ENCODE data around the gene FRMD4A.

DNA sequence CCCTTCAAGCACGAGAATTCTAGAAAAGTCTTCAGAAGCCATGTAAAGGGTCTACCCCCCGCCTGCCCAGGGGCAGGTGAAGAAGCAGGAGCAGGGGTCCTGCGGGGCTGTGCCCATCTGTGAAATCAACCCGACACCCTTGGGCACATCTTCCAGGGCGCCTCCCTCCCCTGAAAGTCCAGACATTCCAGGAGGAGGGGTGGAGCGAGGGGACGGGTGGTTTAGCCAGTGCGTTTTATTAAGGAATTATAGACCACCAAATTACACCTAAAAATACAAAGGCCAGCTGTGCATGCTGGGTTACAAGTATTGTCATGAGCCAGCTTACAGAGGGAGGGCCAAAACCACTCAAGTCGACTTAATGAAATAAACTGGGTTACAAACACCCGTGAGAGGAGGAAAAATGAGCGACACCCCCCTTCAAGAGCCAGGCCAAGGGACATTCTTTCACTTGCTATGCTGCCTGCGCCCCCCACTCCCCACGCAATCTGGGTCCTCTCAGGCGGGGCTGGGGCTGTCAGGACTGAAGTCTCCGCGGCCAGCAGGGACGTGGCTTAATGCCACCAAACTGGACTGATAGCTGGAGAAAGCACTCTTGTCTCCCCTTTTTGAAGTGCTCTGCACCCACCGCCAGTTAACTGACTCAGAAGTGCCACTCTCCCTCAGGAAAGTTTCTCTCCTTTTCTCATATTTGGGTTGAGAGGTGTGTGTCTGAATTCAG lies 360.3 kb downstream of the FRMD4A start:
- TF ChIP-seq, protein P1, sequence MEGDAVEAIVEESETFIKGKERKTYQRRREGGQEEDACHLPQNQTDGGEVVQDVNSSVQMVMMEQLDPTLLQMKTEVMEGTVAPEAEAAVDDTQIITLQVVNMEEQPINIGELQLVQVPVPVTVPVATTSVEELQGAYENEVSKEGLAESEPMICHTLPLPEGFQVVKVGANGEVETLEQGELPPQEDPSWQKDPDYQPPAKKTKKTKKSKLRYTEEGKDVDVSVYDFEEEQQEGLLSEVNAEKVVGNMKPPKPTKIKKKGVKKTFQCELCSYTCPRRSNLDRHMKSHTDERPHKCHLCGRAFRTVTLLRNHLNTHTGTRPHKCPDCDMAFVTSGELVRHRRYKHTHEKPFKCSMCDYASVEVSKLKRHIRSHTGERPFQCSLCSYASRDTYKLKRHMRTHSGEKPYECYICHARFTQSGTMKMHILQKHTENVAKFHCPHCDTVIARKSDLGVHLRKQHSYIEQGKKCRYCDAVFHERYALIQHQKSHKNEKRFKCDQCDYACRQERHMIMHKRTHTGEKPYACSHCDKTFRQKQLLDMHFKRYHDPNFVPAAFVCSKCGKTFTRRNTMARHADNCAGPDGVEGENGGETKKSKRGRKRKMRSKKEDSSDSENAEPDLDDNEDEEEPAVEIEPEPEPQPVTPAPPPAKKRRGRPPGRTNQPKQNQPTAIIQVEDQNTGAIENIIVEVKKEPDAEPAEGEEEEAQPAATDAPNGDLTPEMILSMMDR (IDR thresholded peaks at IDR 0.05), result no peak
- no peak for TF ChIP-seq EZH2phosphoT487 (IDR thresholded peaks at IDR 0.05)

Measured in neural progenitor cell (in vitro differentiated cells).